Fibroblast of pulmonary artery (primary cell): ENCODE results near the gene ATF6B.
A peak's percentile ranks its signal among the peaks of the same experiment; 100 is the strongest.

ENCODE experiments used
- DNase-seq: peaks from one replicate; pipeline ENCODE4 v3.0.0-alpha.2; 2010; ENCODE audit warnings: low read depth
- H3K4me3 ChIP-seq: replicated peaks from 2 replicates; pipeline ENCODE4 v1.5.1; 2011; ENCODE audit warnings: low read depth, mild to moderate bottlenecking, control low read depth, low read length, moderate library complexity
- CTCF ChIP-seq: IDR thresholded peaks from 2 replicates; pipeline ENCODE4 v1.5.1; 2011; ENCODE audit warnings: mild to moderate bottlenecking, control low read depth, low read length, inconsistent platforms; ENCODE audit errors: missing control alignments

ATF6B gene

GRCh38 chr6:32118782-32119628 is 9.0 kb downstream of the ATF6B start:
- TF ChIP-seq CTCF = peak; percentile 97
- DNase-seq = peak; percentile 92
- H3K4me3 ChIP-seq = no peak overlapping the region

GRCh38 chr6:32117461-32117860 is 10.6 kb downstream of the ATF6B start:
- TF ChIP-seq CTCF = no peak
- no peak for DNase-seq
- H3K4me3 ChIP-seq = no peak overlapping the region

GRCh38 chr6:32116674-32117073 is 11.4 kb downstream of the ATF6B start:
- peak; percentile 50 for TF ChIP-seq CTCF
- no peak overlapping the region for H3K4me3 ChIP-seq
- no peak for DNase-seq

GRCh38 chr6:32115623-32116022 is 12.4 kb downstream of the ATF6B start:
- no peak overlapping the region for H3K4me3 ChIP-seq
- no peak for DNase-seq
- TF ChIP-seq CTCF = no peak

GRCh38 chr6:32114796-32115195 is 13.2 kb downstream of the ATF6B start:
- no peak overlapping the region for H3K4me3 ChIP-seq
- no peak for TF ChIP-seq CTCF
- DNase-seq = peak; percentile 61

- no peak overlapping the region for H3K4me3 ChIP-seq
- DNase-seq = peak; percentile 98
- peak; percentile 70 for TF ChIP-seq CTCF
These were observed 14.4 kb downstream of the ATF6B start for GRCh38 chr6:32113386-32114352.
